K562 (cell line): ENCODE results near the gene TRMT44.

Source experiments
- FOSL1 ChIP-seq: fragments of 200-800 bp; sonication (Bioruptor generic); conservative IDR thresholded peaks from 2 replicates; pipeline ENCODE4 v1.6.1; 2016; ENCODE audit warnings: missing genetic modification characterization, missing compliant biosample characterization
- POLR2A ChIP-seq: fragments of 450-650 bp; conservative IDR thresholded peaks from 2 replicates; pipeline ENCODE4 v1.6.1; 2016
- POLR3A ChIP-seq: IDR thresholded peaks from 2 replicates; pipeline ENCODE4 v1.6.1; 2011; ENCODE audit warnings: borderline replicate concordance, mild to moderate bottlenecking, moderate library complexity; ENCODE audit not compliant: insufficient read length, insufficient read depth; ENCODE audit errors: extremely low read depth
- SMARCA4 ChIP-seq: fragments of 450-650 bp; IDR thresholded peaks from 2 replicates; pipeline ENCODE4 v1.6.1; 2016
- SMARCA5 ChIP-seq: fragments of 450-650 bp; IDR thresholded peaks from 2 replicates; pipeline ENCODE4 v1.6.1; 2016
- SMARCC2 ChIP-seq: fragments of 450-650 bp; IDR thresholded peaks from 2 replicates; pipeline ENCODE4 v1.6.1; 2017; ENCODE audit warnings: antibody characterized with exemption, moderate library complexity, mild to moderate bottlenecking, low read depth
- SMC3 ChIP-seq: conservative IDR thresholded peaks from 2 replicates; pipeline ENCODE4 v1.6.1; 2011; ENCODE audit warnings: low read depth, low read length, improper control_type of control experiment; ENCODE audit not compliant: insufficient read depth
- TCF7L2 ChIP-seq: fragments of 150-350 bp; IDR thresholded peaks from 2 replicates; pipeline ENCODE4 v1.6.1; 2016; ENCODE audit warnings: low read depth, mild to moderate bottlenecking, low read length, moderate library complexity
- TFAM ChIP-seq: fragments of 250-450 bp; sonication (Bioruptor Pico); conservative IDR thresholded peaks from 2 replicates; pipeline ENCODE4 v1.5.0; 2021; ENCODE audit warnings: mild to moderate bottlenecking, moderate library complexity
- ZNF780A ChIP-seq: fragments of 250-450 bp; sonication (Bioruptor Pico); IDR thresholded peaks from 2 replicates; pipeline ENCODE4 v1.5.0; 2021; ENCODE audit warnings: mild to moderate bottlenecking
- TF ChIP-seq, protein P1 (sequence below): fragments of 450-650 bp; formaldehyde crosslinking; IDR thresholded peaks from 2 replicates; pipeline ENCODE4 v1.4.0; 2020; ENCODE audit warnings: mild to moderate bottlenecking, moderate library complexity
- TF ChIP-seq, protein P2 (sequence below), 3 experiments: IDR thresholded peaks in 2 of 3; conservative IDR thresholded peaks in 1 of 3; 2 replicates each; pipeline ENCODE4 v1.5.1; 2011 to 2012; ENCODE audit warnings: low read length in 3 of 3, mild to moderate bottlenecking in 3 of 3, control low read depth in 2 of 3, improper control_type of control experiment in 1 of 3, inconsistent platforms in 1 of 3, low read depth in 1 of 3, mixed read lengths in 1 of 3, moderate library complexity in 1 of 3; ENCODE audit not compliant: insufficient read depth in 2 of 3

DNA sequence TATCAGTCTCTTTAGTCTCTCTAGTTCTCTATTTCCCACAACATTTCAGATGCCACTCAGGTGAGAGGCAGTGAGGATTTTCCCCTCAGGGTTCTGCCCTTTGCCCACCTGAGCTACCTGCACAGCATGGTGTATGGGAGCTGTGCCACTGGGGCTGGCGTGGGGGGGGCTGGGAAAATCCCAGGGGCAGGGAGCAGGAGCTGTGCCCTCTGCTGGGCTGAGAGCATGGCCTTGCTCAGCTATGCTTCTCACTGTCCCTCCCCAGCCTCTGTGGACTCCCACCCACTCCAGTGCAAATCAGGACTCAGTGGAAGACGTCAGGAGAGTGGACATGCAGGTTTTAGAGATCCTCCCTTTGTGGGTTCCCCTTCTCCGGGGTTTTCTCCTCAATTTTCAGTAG lies 57.2 kb downstream of the TRMT44 start:
- no peak for TF ChIP-seq SMARCA5
- no peak for TF ChIP-seq SMARCC2
- no peak for TF ChIP-seq POLR2A
- TF ChIP-seq, protein P1, sequence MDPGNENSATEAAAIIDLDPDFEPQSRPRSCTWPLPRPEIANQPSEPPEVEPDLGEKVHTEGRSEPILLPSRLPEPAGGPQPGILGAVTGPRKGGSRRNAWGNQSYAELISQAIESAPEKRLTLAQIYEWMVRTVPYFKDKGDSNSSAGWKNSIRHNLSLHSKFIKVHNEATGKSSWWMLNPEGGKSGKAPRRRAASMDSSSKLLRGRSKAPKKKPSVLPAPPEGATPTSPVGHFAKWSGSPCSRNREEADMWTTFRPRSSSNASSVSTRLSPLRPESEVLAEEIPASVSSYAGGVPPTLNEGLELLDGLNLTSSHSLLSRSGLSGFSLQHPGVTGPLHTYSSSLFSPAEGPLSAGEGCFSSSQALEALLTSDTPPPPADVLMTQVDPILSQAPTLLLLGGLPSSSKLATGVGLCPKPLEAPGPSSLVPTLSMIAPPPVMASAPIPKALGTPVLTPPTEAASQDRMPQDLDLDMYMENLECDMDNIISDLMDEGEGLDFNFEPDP (CRISPR knock-in tag): no peak
- no peak for TF ChIP-seq FOSL1 (tag)
- TF ChIP-seq, protein P2, sequence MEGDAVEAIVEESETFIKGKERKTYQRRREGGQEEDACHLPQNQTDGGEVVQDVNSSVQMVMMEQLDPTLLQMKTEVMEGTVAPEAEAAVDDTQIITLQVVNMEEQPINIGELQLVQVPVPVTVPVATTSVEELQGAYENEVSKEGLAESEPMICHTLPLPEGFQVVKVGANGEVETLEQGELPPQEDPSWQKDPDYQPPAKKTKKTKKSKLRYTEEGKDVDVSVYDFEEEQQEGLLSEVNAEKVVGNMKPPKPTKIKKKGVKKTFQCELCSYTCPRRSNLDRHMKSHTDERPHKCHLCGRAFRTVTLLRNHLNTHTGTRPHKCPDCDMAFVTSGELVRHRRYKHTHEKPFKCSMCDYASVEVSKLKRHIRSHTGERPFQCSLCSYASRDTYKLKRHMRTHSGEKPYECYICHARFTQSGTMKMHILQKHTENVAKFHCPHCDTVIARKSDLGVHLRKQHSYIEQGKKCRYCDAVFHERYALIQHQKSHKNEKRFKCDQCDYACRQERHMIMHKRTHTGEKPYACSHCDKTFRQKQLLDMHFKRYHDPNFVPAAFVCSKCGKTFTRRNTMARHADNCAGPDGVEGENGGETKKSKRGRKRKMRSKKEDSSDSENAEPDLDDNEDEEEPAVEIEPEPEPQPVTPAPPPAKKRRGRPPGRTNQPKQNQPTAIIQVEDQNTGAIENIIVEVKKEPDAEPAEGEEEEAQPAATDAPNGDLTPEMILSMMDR (IDR thresholded peaks at IDR 0.05 in 2 of 3, conservative IDR thresholded peaks at IDR 0.05 in 1 of 3; ENCODE audit: insufficient read depth in 2 of 3, low read depth in 1 of 3, low read length in 3 of 3): no peak
- TF ChIP-seq TFAM: no peak
- no peak for TF ChIP-seq ZNF780A
- TF ChIP-seq SMARCA4: no peak
- TF ChIP-seq POLR3A: no peak
- TF ChIP-seq TCF7L2: no peak
- no peak for TF ChIP-seq SMC3
